Posterior vena cava (tissue), 2 donors: ENCODE results near the gene KHDRBS2. TPM values are rescaled to one million over a fixed set of nuclear protein-coding genes. Genes with fewer than 3 reads are reported as not detected.

Experiments used
- DNase-seq: peaks from one replicate; pipeline ENCODE4 v3.0.0-alpha.2; 2020; ENCODE audit warnings: low spot score
- intact Hi-C, 2 donors: fragments of 100-400 bp; cut with DNase I; formaldehyde crosslinking; loops; one replicate each; pipeline versions ENCODE4 v1.14.1 to v1.14.2; 2022 to 2023
- total RNA-seq, 2 donors: library from RNA; stranded (reverse); fragmentation: NEBNext Ultra II Directional; extraction: Animal tissue kit (Norgen Biotek cat#: 25700); gene quantifications; one replicate each; pipeline ENCODE4 v1.2.1, GENCODE V29; 2021
- donor health status: DM: yes; HTN: yes; CAD: no.
- donor health status: DM: yes; HTN: yes; CAD: no.

The KHDRBS2 gene
- total RNA-seq, 2 donors from 2014 or later: 0.14 to 0.28 TPM

DNA sequence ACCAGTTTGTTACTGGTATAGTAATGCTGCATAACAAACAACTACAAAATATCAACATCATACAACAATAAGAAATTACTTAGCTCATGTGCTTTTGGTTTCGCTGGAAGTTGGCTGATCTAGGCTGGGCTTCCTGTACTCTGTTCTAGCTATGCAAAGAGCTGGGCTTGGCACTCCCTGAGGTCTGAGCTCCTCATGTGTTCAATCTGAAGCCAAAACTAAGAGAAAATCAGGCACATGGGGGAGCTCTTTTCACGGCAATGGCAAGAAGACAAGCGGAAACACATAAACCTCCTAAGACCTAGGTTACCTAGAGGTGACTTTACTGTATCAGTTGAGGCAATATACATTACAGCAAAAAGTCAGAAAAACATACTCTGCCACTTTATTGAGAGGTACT is 574.2 kb downstream of the KHDRBS2 start:
- intact Hi-C loops: no loop called here
- no peak for DNase-seq

DNA sequence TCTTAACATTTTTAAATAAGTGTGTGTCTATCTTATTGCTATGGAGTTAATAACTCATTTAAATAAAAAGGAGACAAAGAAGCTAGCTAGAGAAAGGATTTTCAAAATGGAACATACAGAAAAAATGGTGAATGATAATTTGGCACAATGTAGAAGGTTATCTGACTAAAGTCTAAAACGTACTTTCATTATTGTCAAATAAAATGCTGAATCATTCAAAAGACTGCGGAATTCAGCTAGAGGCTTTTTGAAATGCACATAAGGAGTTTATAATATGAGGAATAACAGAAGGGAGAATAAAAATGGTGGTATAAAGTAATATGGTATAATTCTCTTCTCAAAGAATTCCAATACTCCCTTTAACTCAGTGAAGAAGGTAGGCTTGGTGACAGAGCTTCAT is 597.9 kb downstream of the KHDRBS2 start:
- no peak for DNase-seq
- intact Hi-C loops: no loop called here

DNA sequence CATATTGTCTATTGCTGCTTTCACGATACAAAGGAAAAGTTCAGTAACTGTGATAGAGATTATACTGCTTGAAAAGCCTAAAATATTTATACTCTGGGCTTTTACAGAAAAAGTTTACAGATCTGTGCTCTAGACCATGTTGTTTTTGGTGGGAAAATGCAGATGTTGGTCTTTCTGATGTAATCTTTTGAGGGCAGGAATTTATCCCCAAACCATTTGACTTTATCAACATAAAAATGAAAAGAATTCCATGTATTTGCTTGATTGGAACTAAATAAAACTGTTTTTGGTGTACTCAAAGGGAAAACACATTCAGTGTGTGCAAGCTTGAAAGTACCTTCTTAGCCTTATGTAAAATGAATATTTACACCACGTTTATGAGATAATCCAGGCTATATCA is 603.5 kb downstream of the KHDRBS2 start:
- intact Hi-C loops: no loop called here
- no peak for DNase-seq

DNA sequence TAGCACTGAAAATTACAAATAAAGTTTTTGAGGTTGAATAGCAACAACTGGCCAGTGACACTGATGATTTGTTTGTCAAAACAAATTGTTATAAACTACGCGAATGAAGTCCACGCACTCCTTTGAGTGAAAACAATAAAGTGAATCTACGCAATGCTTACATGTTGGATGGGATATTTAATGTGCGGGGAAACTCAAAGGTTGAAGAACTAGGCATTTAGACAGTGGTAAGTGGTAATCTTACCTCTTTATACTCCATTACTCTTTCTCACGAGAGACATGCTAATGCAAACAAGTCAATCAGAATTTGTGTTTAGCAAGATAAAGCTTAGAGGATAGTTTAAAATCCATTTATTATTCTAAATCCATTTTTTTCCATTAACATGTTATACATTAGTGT is 606.4 kb downstream of the KHDRBS2 start:
- DNase-seq: no peak
- intact Hi-C loops: no loop called here

- DNase-seq: no peak
- intact Hi-C loops: no loop called here
Observed at GRCh38 chr6:61675734-61676133, 610.3 kb downstream of the KHDRBS2 start.

DNA sequence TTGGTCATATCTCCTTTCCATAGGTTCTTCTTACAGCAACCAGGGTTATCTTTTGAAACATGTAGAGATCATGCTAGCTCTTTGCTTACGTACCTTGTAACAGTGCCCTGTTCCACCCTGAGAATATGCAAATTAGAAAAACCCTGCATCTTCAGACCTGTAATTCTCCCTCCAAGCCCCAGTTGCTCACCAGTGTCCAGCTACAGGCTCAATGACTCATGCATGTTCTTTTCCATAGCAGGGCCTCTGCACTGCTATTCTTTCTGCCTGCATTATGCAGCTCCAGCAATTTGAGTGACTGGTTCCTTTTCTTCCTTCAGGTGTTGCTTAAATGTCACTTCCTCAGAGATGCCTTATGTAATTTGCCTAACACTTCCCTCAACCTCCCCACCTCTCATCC is 636.2 kb downstream of the KHDRBS2 start:
- intact Hi-C loops: no loop called here
- DNase-seq: no peak

- DNase-seq: no peak
- intact Hi-C loops: no loop called here
Observed at GRCh38 chr6:61640463-61640862, 645.6 kb downstream of the KHDRBS2 start.
